Testis (tissue), 3 donors: ENCODE results near the gene IGSF10. TPM values are rescaled to one million over a fixed set of nuclear protein-coding genes. Genes with fewer than 3 reads are reported as not detected.

Experiments used
- DNase-seq: peaks from one replicate; pipeline ENCODE4 v3.0.0-alpha.2; 2019
- H3K27ac ChIP-seq, 2 donors: fragments of 200-600 bp; sonication (generic); one replicate each; pipeline ENCODE4 v1.5.1; 2019
- H3K27me3 ChIP-seq: fragments of 200-600 bp; sonication (generic); one replicate; pipeline ENCODE4 v1.5.1; 2019
- H3K36me3 ChIP-seq: fragments of 200-600 bp; sonication (generic); one replicate; pipeline ENCODE4 v1.5.1; 2017; ENCODE audit warnings: low read depth; ENCODE audit errors: missing control alignments
- H3K4me1 ChIP-seq: fragments of 200-600 bp; sonication (generic); one replicate; pipeline ENCODE4 v1.5.1; 2019
- H3K4me3 ChIP-seq, 2 donors: fragments of 200-600 bp; sonication (generic); one replicate each; pipeline ENCODE4 v1.5.1; 2017 to 2019
- H3K9me3 ChIP-seq: fragments of 200-600 bp; sonication (generic); one replicate; pipeline ENCODE4 v1.5.1; 2017
- CTCF ChIP-seq, 3 experiments: fragments of 450-650 bp in 2 of 3; fragments of 200-600 bp in 1 of 3; sonication (generic) in 1 of 3; IDR thresholded peaks; one replicate each; pipeline ENCODE4 v1.5.1; 2016 to 2019; ENCODE audit warnings: antibody characterized with exemption in 3 of 3, mild to moderate bottlenecking in 2 of 3, moderate library complexity in 1 of 3
- POLR2A ChIP-seq: fragments of 450-650 bp; IDR thresholded peaks from one replicate; pipeline ENCODE4 v1.6.1; 2017; ENCODE audit warnings: antibody characterized with exemption, mild to moderate bottlenecking, moderate library complexity
- WGBS, 2 donors: methylation state at CpG; one replicate each; pipeline ENCODE4 v1.1.5; 2018; 5-methylcytosine and 5-hydroxymethylcytosine counted together
- intact Hi-C: fragments of 100-400 bp; cut with DNase I; formaldehyde crosslinking; loops from one replicate; pipeline ENCODE4 v1.15.1; 2023; ENCODE audit warnings: low total_unique reads
- polyA plus RNA-seq: library from polyadenylated mRNA; stranded (reverse); fragments of 350-450 nt; fragmentation: Illumina TruSeq; extraction: RNeasy Lipid Tissue Mini Kit (QIAGEN cat#74804); gene quantifications from one replicate; pipeline ENCODE4 v1.2.3, GENCODE V29; 2014; ENCODE audit warnings: low read depth, low replicate concordance; ENCODE audit not compliant: insufficient read depth
- total RNA-seq, 2 donors: library from RNA; depleted of rRNA; stranded (reverse); fragments of >200 nt; gene quantifications; one replicate each; pipeline ENCODE4 v1.2.3, GENCODE V29; 2016

Gene IGSF10
- total and polyA plus RNA-seq, 3 donors from 2014 or later = 5.6 to 26.1 (median 12.3) TPM

- whole genome bisulfite sequencing, 2 donors = 88 to 100% methylated on average over 3 to 6 of the region's 6 CpGs
These were observed 23.2 kb upstream of the IGSF10 start for GRCh38 chr3:151483961-151484520.

GRCh38 chr3:151483488-151483887 lies 22.6 kb upstream of the IGSF10 start:
- WGBS, 2 donors = 84 to 90% methylated on average over 1 of the region's 1 CpG
- no peaks in the 10 kb centered on the region for H3K9me3 ChIP-seq
- no peaks in the 10 kb centered on the region for H3K27me3 ChIP-seq
- DNase-seq = no peak
- no peaks in the 10 kb centered on the region for H3K4me1 ChIP-seq
- TF ChIP-seq CTCF (IDR thresholded peaks at IDR 0.05) (no peak), POLR2A (no peak)
- H3K27ac ChIP-seq = no peak overlapping the region
- intact Hi-C loops = no loop called here
- no peaks in the 10 kb centered on the region for H3K36me3 ChIP-seq
- no peak overlapping the region for H3K4me3 ChIP-seq

More at GRCh38 chr3:151483961-151484520, 23.2 kb upstream of the IGSF10 start:
- Histone ChIP-seq H3K27ac (no peak overlapping the region), H3K4me1 (no peaks in the 10 kb centered on the region), H3K9me3 (no peaks in the 10 kb centered on the region), H3K27me3 (no peaks in the 10 kb centered on the region), H3K4me3 (no peak overlapping the region), H3K36me3 (no peaks in the 10 kb centered on the region)
- TF ChIP-seq POLR2A (no peak), CTCF (IDR thresholded peaks at IDR 0.05) (no peak)
- no peak for DNase-seq
- intact Hi-C loops = no loop called here

GRCh38 chr3:151480492-151480891 lies 19.6 kb upstream of the IGSF10 start:
- no peaks in the 10 kb centered on the region for H3K36me3 ChIP-seq
- no peak overlapping the region for H3K4me3 ChIP-seq
- intact Hi-C loops = no loop called here
- H3K9me3 ChIP-seq = no peaks in the 10 kb centered on the region
- no peaks in the 10 kb centered on the region for H3K4me1 ChIP-seq
- no peaks in the 10 kb centered on the region for H3K27me3 ChIP-seq
- no peak overlapping the region for H3K27ac ChIP-seq
- WGBS, 2 donors = 95 to 100% methylated on average over 1 to 2 of the region's 2 CpGs
- TF ChIP-seq POLR2A (no peak), CTCF (IDR thresholded peaks at IDR 0.05) (no peak)
- DNase-seq = no peak

- Histone ChIP-seq H3K4me1 (no peaks in the 10 kb centered on the region), H3K36me3 (no peaks in the 10 kb centered on the region), H3K9me3 (no peaks in the 10 kb centered on the region), H3K4me3 (no peak overlapping the region), H3K27ac (no peak overlapping the region), H3K27me3 (no peaks in the 10 kb centered on the region)
- 0 to 24% methylated on average over 1 of the region's 1 CpG for WGBS, 2 donors
- intact Hi-C loops = no loop called here
- DNase-seq = no peak
- TF ChIP-seq CTCF (IDR thresholded peaks at IDR 0.05) = no peak
- no peak for TF ChIP-seq POLR2A
These were observed 18.6 kb upstream of the IGSF10 start for GRCh38 chr3:151479452-151479851.

- H3K36me3 ChIP-seq = no peaks in the 10 kb centered on the region
- H3K27me3 ChIP-seq = no peaks in the 10 kb centered on the region
- no peaks in the 10 kb centered on the region for H3K4me1 ChIP-seq
- intact Hi-C loops = no loop called here
- no peak for TF ChIP-seq CTCF (IDR thresholded peaks at IDR 0.05)
- H3K4me3 ChIP-seq = no peak overlapping the region
- no peak for DNase-seq
- no peak overlapping the region for H3K27ac ChIP-seq
- H3K9me3 ChIP-seq = no peaks in the 10 kb centered on the region
- WGBS, 2 donors = 68 to 80% methylated on average over 1 of the region's 1 CpG
These were observed 17.5 kb upstream of the IGSF10 start for GRCh38 chr3:151478335-151478697.
